Right ventricle myocardium inferior (tissue), 1 donor: ENCODE measurements around the gene FAM227B. TPM values are rescaled to one million over a fixed set of nuclear protein-coding genes. Genes with fewer than 3 reads are reported as not detected.
A peak's percentile ranks its signal among the peaks of the same experiment; 100 is the strongest.

Experiments used
- ATAC-seq: fragments of 200-7000 bp; cut with Tn5 transposase; one replicate; pipeline ENCODE4 v1.9.1; 2020; ENCODE audit warnings: mild to moderate bottlenecking, moderate library complexity
- DNase-seq: peaks from one replicate; pipeline ENCODE4 v3.0.0; 2021; ENCODE audit errors: missing footprints
- intact Hi-C: fragments of 100-400 bp; cut with DNase I; formaldehyde crosslinking; loops from one replicate; pipeline ENCODE4 v1.11.0; 2022
- total RNA-seq: library from RNA; stranded (reverse); fragmentation: NEBNext Ultra II Directional; extraction: Animal tissue kit (Norgen Biotek cat#: 25700); gene quantifications from one replicate; pipeline ENCODE4 v1.2.1, GENCODE V29; 2021
- donor health status: DM: no; HTN: yes; CAD: no; lungs with severe emphysema.

FAM227B gene
- total RNA-seq, 1 donor from 2014 or later: 19.8 TPM

GRCh38 chr15:49290191-49290590 is 330.4 kb downstream of the FAM227B start:
- DNase-seq (no peak), ATAC-seq (peak; percentile 85)
- intact Hi-C loops: no loop called here

GRCh38 chr15:49288391-49288790 is 332.2 kb downstream of the FAM227B start:
- intact Hi-C loops: no loop called here
- ATAC-seq: no peak
- DNase-seq: no peak

- DNase-seq: no peak
- intact Hi-C loops: no loop called here
- ATAC-seq: no peak
Measured at GRCh38 chr15:49287481-49287880, 333.1 kb downstream of the FAM227B start.

DNA sequence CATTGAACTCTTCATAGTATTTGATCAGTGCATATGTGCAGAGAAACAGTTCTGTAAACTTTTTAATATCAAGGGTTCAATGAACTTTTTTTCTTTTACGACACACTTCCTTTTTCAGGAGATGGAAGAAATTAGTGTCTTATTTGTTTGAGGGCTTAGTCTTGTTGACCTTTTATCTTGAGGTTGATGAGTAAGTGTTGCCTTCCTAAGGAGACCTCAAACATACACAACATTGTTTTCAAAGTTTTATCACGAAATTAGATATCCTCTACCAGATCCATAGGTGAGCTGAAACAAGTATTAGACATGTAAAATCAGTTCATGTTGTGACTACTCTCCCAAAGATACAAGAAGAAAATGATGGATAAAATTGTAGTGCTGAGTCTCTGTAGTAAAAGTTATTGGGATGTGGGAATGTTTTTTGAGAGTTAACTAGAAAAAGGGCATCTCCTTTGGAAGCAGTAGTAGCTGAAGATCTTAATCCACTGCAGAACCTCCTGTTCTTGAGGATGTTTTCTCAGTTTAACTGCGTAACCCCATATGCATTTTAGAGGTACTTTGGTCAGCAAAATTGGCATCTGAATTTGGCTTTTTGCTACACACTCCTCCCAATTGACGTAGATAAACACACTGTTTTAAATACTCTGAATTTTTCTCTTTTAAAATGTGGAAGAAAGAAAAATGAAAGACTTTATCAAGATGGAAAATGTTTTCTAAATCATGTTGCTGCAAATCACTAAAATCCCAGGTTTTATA is 333.8 kb downstream of the FAM227B start:
- intact Hi-C loops: no loop called here
- peak; percentile 61 for ATAC-seq
- no peak for DNase-seq

DNA sequence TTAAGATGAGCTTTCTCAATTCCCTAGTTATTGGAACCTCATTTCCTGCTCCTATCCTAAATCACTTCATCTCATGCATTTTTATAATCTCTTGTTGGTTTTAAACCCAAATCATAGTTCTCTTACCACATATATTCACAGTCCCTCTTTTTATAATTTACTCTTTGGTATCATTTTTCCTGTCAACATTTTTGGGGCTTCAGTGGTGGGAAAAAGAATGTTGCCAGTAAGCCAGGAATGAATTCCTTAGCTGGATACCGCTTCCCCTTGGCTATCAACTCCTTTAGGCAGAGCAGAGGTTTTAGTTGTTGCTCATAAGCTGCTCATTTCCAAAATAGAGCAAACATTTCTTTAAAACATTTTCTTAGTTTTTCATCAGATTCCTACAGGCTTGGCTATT is 338.3 kb downstream of the FAM227B start:
- ATAC-seq (no peak), DNase-seq (no peak)
- intact Hi-C loops: no loop called here

DNA sequence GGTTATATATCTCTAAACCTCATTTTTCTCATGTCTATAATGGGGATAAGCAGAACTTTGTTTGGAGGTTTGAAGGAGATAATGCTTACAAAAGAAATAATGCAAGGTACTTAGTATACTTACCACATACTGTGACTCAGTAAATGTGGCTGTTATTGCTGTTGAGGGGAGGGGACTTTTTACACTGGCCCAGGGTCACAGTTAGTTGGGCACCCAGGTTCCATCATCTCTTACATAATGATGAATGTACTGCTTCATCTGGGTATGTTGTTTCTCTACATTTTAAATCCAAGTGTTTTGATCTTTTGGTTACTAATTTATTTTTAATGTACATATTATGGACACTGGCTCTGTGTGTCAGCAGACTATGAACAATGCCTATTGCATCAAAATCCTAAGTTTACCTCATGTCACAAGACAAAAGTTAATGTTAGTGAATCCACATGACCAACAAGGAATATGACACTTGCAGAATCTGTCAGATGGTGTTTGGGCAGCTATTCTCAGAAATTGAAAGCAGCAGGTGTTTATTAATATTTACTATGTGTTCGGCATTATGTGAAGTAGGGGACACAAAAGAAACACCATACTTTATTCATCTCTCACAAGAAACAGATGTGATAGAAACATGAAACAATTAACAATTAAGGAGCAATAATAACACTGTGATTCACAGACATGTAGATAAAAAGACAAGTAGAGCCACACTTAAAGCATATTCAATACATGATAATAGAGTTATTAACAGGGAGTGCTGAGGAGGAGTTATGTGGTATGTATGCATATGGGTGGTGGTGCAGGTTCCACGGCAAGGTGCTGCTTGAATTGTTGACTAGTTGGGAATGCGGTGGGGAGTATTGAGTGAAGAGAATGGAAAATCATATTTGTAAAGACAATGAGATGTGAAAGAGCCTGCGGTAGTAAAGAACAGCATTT is 340.8 kb downstream of the FAM227B start:
- DNase-seq (no peak), ATAC-seq (no peak)
- intact Hi-C loops: no loop called here

- no peak for ATAC-seq
- DNase-seq: no peak
- intact Hi-C loops: no loop called here
Measured at GRCh38 chr15:49278751-49279150, 341.9 kb downstream of the FAM227B start.

Other genes starting within 250 kb of the FAM227B start
- gene FGF7, start 197.6 kb downstream of the FAM227B start, total RNA-seq: 44.6 TPM
- 22.1 TPM for gene DTWD1, start 230 bp upstream of the FAM227B start, total RNA-seq